Stomach (tissue), 4 donors: ENCODE measurements around the gene NEURL1B.

Source experiments
- CTCF ChIP-seq, 7 experiments: fragments of 450-650 bp in 4 of 7; fragments of 200-600 bp in 3 of 7; sonication (generic) in 3 of 7; IDR thresholded peaks; one replicate each; pipeline ENCODE4 v1.5.1; 2016 to 2019; ENCODE audit warnings: antibody characterized with exemption in 7 of 7, control low read depth in 2 of 7, mild to moderate bottlenecking in 1 of 7
- EP300 ChIP-seq: sonication (generic); formaldehyde crosslinking; IDR thresholded peaks from one replicate; pipeline ENCODE4 v1.6.1; 2017; ENCODE audit warnings: antibody characterized with exemption
- POLR2AphosphoS5 ChIP-seq, 3 donors: sonication (generic); formaldehyde crosslinking; IDR thresholded peaks; one replicate each; pipeline ENCODE4 v1.6.1; 2016; ENCODE audit warnings: antibody characterized with exemption in 3 of 3

DNA sequence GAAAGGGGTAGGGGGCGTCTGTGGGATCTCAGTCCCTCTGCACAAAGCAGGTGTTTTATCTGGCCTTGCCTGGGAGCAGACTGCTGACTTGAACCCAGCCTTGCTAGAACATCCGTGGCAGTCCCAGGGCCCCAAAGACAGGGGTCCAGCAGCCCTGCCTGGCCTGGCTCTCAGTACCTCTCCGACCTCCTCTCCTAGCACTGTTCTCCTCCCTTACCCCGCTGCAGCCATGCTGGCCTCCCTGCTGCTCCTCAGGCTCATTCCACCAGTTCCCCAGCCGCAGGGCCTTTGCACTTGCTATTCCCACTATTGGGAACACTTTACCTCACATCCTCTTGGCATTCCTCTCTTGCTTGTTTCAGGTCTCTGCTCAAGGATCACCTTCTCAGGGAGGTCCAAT lies 84.7 kb downstream of the NEURL1B start:
- TF ChIP-seq CTCF (IDR thresholded peaks at IDR 0.05) (no peak), POLR2AphosphoS5 (IDR thresholded peaks at IDR 0.05) (no peak), EP300 (no peak)
